Calu3 (cell line): Measurements from ENCODE around the gene PLA2G2C. TPM values are rescaled to one million over a fixed set of nuclear protein-coding genes. Genes with fewer than 3 reads are reported as not detected.

Experiments
- BruUV-seq: library from RNA; stranded (reverse); fragments of 400-500 nt; replicated peaks from 2 replicates; lab custom pipeline; 2021; lab: Mats Ljungman, UMichigan
- CTCF ChIA-PET: fragments of 300-600 bp; sonication (Branson Sonifier 250); formaldehyde crosslinking; loops from one replicate; lab custom pipeline; 2022; ENCODE audit warnings: antibody characterized with exemption; lab: Charles Lee
- DNase-seq: peaks from one replicate; pipeline ENCODE4 v3.0.0; 2022
- H3K27ac Mint-ChIP-seq: one replicate; pipeline ENCODE4 v1.8.0; 2022; ENCODE audit warnings: mixed read lengths; ENCODE audit not compliant: unreplicated experiment
- H3K27me3 Mint-ChIP-seq: one replicate; pipeline ENCODE4 v1.8.0; 2022; ENCODE audit warnings: mixed read lengths; ENCODE audit not compliant: unreplicated experiment
- H3K36me3 Mint-ChIP-seq: one replicate; pipeline ENCODE4 v1.8.0; 2022; ENCODE audit warnings: mild to moderate bottlenecking, moderate library complexity, mixed read lengths; ENCODE audit not compliant: insufficient read depth, unreplicated experiment
- H3K4me1 Mint-ChIP-seq: one replicate; pipeline ENCODE4 v1.8.0; 2022; ENCODE audit warnings: mild to moderate bottlenecking, low read depth, mixed read lengths; ENCODE audit not compliant: unreplicated experiment
- H3K4me3 Mint-ChIP-seq: one replicate; pipeline ENCODE4 v1.8.0; 2022; ENCODE audit warnings: mild to moderate bottlenecking, low read depth, moderate library complexity, mixed read lengths; ENCODE audit not compliant: unreplicated experiment
- H3K9me3 Mint-ChIP-seq: one replicate; pipeline ENCODE4 v1.8.0; 2022; ENCODE audit warnings: low read depth, mixed read lengths; ENCODE audit not compliant: unreplicated experiment
- CTCF ChIP-seq: fragments of 200-600 bp; IDR thresholded peaks from one replicate; pipeline ENCODE4 v1.8.0; 2022; ENCODE audit warnings: antibody characterized with exemption; ENCODE audit not compliant: unreplicated experiment
- intact Hi-C: fragments of 100-400 bp; cut with micrococcal nuclease; formaldehyde crosslinking; loops from one replicate; pipeline ENCODE4 v1.10.0; 2022; ENCODE audit not compliant: unreplicated experiment
- total RNA-seq: library from RNA; stranded (reverse); gene quantifications from 2 replicates; pipeline ENCODE4 v1.2.3, GENCODE V29; 2022

Gene PLA2G2C
- total RNA-seq, 1 experiment from 2014 or later = not detected

GRCh38 chr1:20147846-20148570 lies 38.3 kb downstream of the PLA2G2C start:
- H3K4me3 Mint-ChIP-seq = no peak overlapping the region
- no peak for TF ChIP-seq CTCF
- H3K9me3 Mint-ChIP-seq = no peaks in the 10 kb centered on the region
- no peak overlapping the region for H3K27ac Mint-ChIP-seq
- intact Hi-C loops = no loop called here
- BruUV-seq = no TSS peak
- H3K27me3 Mint-ChIP-seq = no peaks in the 10 kb centered on the region
- no peaks in the 10 kb centered on the region for H3K4me1 Mint-ChIP-seq
- DNase-seq = no peak
- peaks cover 6% of the 10 kb centered on the region for H3K36me3 Mint-ChIP-seq
- CTCF ChIA-PET = no interaction called here

- BruUV-seq = no TSS peak
- Mint-ChIP-seq H3K36me3 (no peaks in the 10 kb centered on the region), H3K27me3 (no peaks in the 10 kb centered on the region), H3K4me3 (no peak overlapping the region), H3K4me1 (peaks cover under 1% of the 10 kb centered on the region), H3K27ac (no peak overlapping the region), H3K9me3 (no peaks in the 10 kb centered on the region)
- CTCF ChIA-PET = interaction anchor here (0.7 kb wide), 1 partner anchor 20 kb away, joined by 4 read pairs; no protein-coding TSS in a partner anchor
- no peak for TF ChIP-seq CTCF
- intact Hi-C loops = no loop called here
- no peak for DNase-seq
These were observed 42.4 kb downstream of the PLA2G2C start for GRCh38 chr1:20143734-20144565.

GRCh38 chr1:20143318-20143717 lies 43.0 kb downstream of the PLA2G2C start:
- H3K9me3 Mint-ChIP-seq = no peaks in the 10 kb centered on the region
- no peaks in the 10 kb centered on the region for H3K36me3 Mint-ChIP-seq
- no TSS peak for BruUV-seq
- no peaks in the 10 kb centered on the region for H3K27me3 Mint-ChIP-seq
- no peak overlapping the region for H3K4me3 Mint-ChIP-seq
- no peak for DNase-seq
- H3K27ac Mint-ChIP-seq = no peak overlapping the region
- CTCF ChIA-PET = no interaction called here
- intact Hi-C loops = no loop called here
- H3K4me1 Mint-ChIP-seq = peaks cover 7% of the 10 kb centered on the region
- TF ChIP-seq CTCF = no peak

- DNase-seq = no peak
- CTCF ChIA-PET = no interaction called here
- H3K4me3 Mint-ChIP-seq = no peak overlapping the region
- no peaks in the 10 kb centered on the region for H3K9me3 Mint-ChIP-seq
- TF ChIP-seq CTCF = no peak
- intact Hi-C loops = no loop called here
- BruUV-seq = no TSS peak
- H3K36me3 Mint-ChIP-seq = peaks cover 2% of the 10 kb centered on the region
- H3K4me1 Mint-ChIP-seq = peaks cover 19% of the 10 kb centered on the region
- no peak overlapping the region for H3K27ac Mint-ChIP-seq
- no peaks in the 10 kb centered on the region for H3K27me3 Mint-ChIP-seq
These were observed 44.2 kb downstream of the PLA2G2C start for GRCh38 chr1:20142001-20142710.
